HepG2 (cell line): ENCODE results near the gene SERPINF2. TPM values are rescaled to one million over a fixed set of nuclear protein-coding genes. Genes with fewer than 3 reads are reported as not detected.
A peak's percentile ranks its signal among the peaks of the same experiment; 100 is the strongest.

Experiments used
- ARID2 ChIP-seq: sonication (generic); formaldehyde crosslinking; IDR thresholded peaks from 2 replicates; pipeline ENCODE4 v1.8.1; 2022; ENCODE audit warnings: mild to moderate bottlenecking, missing genetic modification reagents, borderline replicate concordance
- CHD2 ChIP-seq: IDR thresholded peaks from 2 replicates; pipeline ENCODE4 v1.6.1; 2011; ENCODE audit warnings: low read depth, low read length, improper control_type of control experiment
- FOXK2 ChIP-seq: fragments of 450-650 bp; IDR thresholded peaks from 2 replicates; pipeline ENCODE4 v1.6.1; 2016
- HDAC1 ChIP-seq: sonication (generic); formaldehyde crosslinking; IDR thresholded peaks from 2 replicates; pipeline ENCODE4 v1.5.1; 2020; ENCODE audit warnings: mild to moderate bottlenecking, missing genetic modification reagents
- NAIF1 ChIP-seq: sonication (generic); formaldehyde crosslinking; IDR thresholded peaks from 2 replicates; pipeline ENCODE4 v1.5.0; 2020; ENCODE audit warnings: mild to moderate bottlenecking, missing genetic modification reagents, borderline replicate concordance
- NCOA1 ChIP-seq: sonication (generic); formaldehyde crosslinking; IDR thresholded peaks from 2 replicates; pipeline ENCODE4 v1.9.0; 2021; ENCODE audit warnings: missing genetic modification reagents
- NFYB ChIP-seq: sonication (generic); formaldehyde crosslinking; IDR thresholded peaks from 2 replicates; pipeline ENCODE4 v1.4.0; 2020; ENCODE audit warnings: missing genetic modification reagents
- NR1H2 ChIP-seq: sonication (generic); formaldehyde crosslinking; IDR thresholded peaks from 2 replicates; pipeline ENCODE4 v1.8.1; 2022; ENCODE audit warnings: low read depth, missing genetic modification reagents, borderline replicate concordance
- PTBP1 ChIP-seq: fragments of 200-400 bp; formaldehyde crosslinking; IDR thresholded peaks from 2 replicates; pipeline ENCODE4 v1.6.1; 2018; ENCODE audit warnings: low read length, low read depth; ENCODE audit not compliant: poor library complexity, severe bottlenecking
- SAFB2 ChIP-seq: sonication (generic); formaldehyde crosslinking; IDR thresholded peaks from 2 replicates; pipeline ENCODE4 v1.5.1; 2020; ENCODE audit warnings: missing genetic modification reagents, low read depth, mild to moderate bottlenecking, borderline replicate concordance
- SALL1 ChIP-seq: sonication (generic); formaldehyde crosslinking; IDR thresholded peaks from 2 replicates; pipeline ENCODE4 v1.8.0; 2022; ENCODE audit warnings: mild to moderate bottlenecking, missing genetic modification reagents
- TCF7L2 ChIP-seq: IDR thresholded peaks from 2 replicates; pipeline ENCODE4 v1.6.1; 2011; ENCODE audit warnings: mild to moderate bottlenecking, low read depth, low read length, moderate library complexity
- TGIF2 ChIP-seq: IDR thresholded peaks from 2 replicates; pipeline ENCODE4 v1.6.1; 2016; ENCODE audit warnings: control low read depth, missing compliant biosample characterization
- ZNF225 ChIP-seq: sonication (generic); formaldehyde crosslinking; IDR thresholded peaks from 2 replicates; pipeline ENCODE4 v1.4.0; 2020; ENCODE audit warnings: mild to moderate bottlenecking, missing genetic modification reagents
- ZNF34 ChIP-seq: sonication (generic); formaldehyde crosslinking; IDR thresholded peaks from 2 replicates; pipeline ENCODE4 v1.4.0; 2020; ENCODE audit warnings: mild to moderate bottlenecking, missing genetic modification reagents, borderline replicate concordance
- ZNF563 ChIP-seq: sonication (generic); formaldehyde crosslinking; IDR thresholded peaks from 2 replicates; pipeline ENCODE4 v1.8.0; 2022; ENCODE audit warnings: mild to moderate bottlenecking, moderate library complexity, missing genetic modification reagents
- ZNF749 ChIP-seq: sonication (generic); formaldehyde crosslinking; IDR thresholded peaks from 2 replicates; pipeline ENCODE4 v1.8.0; 2022; ENCODE audit warnings: mild to moderate bottlenecking, missing genetic modification reagents, moderate library complexity, borderline replicate concordance
- ZNF792 ChIP-seq: IDR thresholded peaks from 2 replicates; pipeline ENCODE4 v1.6.1; 2016
- ZNF83 ChIP-seq: sonication (generic); formaldehyde crosslinking; IDR thresholded peaks from 2 replicates; pipeline ENCODE4 v1.4.0; 2020; ENCODE audit warnings: missing genetic modification reagents, mild to moderate bottlenecking, borderline replicate concordance
- ZNF883 ChIP-seq: sonication (generic); formaldehyde crosslinking; IDR thresholded peaks from 2 replicates; pipeline ENCODE4 v1.5.1; 2020; ENCODE audit warnings: mild to moderate bottlenecking, missing genetic modification reagents; ENCODE audit errors: not compliant biosample characterization
- ZSCAN9 ChIP-seq: IDR thresholded peaks from 2 replicates; pipeline ENCODE4 v1.6.1; 2016; ENCODE audit warnings: borderline replicate concordance
- polyA plus RNA-seq, 8 experiments: library from polyadenylated mRNA; depleted of rRNA in 3 of 8; stranded (reverse) in 7 of 8; unstranded in 1 of 8; fragments of >200 nt; fragmentation: Illumina TruSeq in 4 of 8; extraction: Trizol in 4 of 8; gene quantifications; 2 replicates each; pipeline versions ENCODE4 v1.2.1 to v1.2.3, GENCODE V29; 2011 to 2016; ENCODE audit warnings: low read depth in 4 of 8, missing spikeins in 1 of 8, mixed read lengths in 1 of 8; ENCODE audit not compliant: insufficient read depth in 1 of 8
- total RNA-seq, 5 experiments: library from RNA; depleted of rRNA; stranded (reverse); fragments of >200 nt; fragmentation: Illumina TruSeq; extraction: Trizol; gene quantifications; 2 replicates each; pipeline ENCODE4 v1.2.3, GENCODE V29; 2016; ENCODE audit warnings: low read depth in 1 of 5
- TF ChIP-seq, protein P1 (sequence below): sonication (generic); formaldehyde crosslinking; IDR thresholded peaks from 2 replicates; pipeline ENCODE4 v1.4.0; 2020; ENCODE audit warnings: missing genetic modification reagents, borderline replicate concordance
- TF ChIP-seq, protein P2 (sequence below): sonication (generic); formaldehyde crosslinking; conservative IDR thresholded peaks from 2 replicates; pipeline ENCODE4 v1.8.0; 2022; ENCODE audit warnings: missing genetic modification reagents
- TF ChIP-seq, protein P3 (sequence below): fragments of 450-650 bp; IDR thresholded peaks from 2 replicates; pipeline ENCODE4 v1.6.1; 2016
- TF ChIP-seq, protein P4 (sequence below): sonication (generic); formaldehyde crosslinking; IDR thresholded peaks from 2 replicates; pipeline ENCODE4 v1.4.0; 2020; ENCODE audit warnings: mild to moderate bottlenecking, low read depth, missing genetic modification reagents
- TF ChIP-seq, protein P5 (sequence below): sonication (generic); formaldehyde crosslinking; IDR thresholded peaks from 2 replicates; pipeline ENCODE4 v1.8.0; 2022; ENCODE audit warnings: mild to moderate bottlenecking, missing genetic modification reagents, borderline replicate concordance

Gene SERPINF2
- total and polyA plus RNA-seq, 2 of the 13 experiments (the other 11 are each of a cell fraction or from before 2014, with no cell fraction given) = 309 to 548 TPM

DNA sequence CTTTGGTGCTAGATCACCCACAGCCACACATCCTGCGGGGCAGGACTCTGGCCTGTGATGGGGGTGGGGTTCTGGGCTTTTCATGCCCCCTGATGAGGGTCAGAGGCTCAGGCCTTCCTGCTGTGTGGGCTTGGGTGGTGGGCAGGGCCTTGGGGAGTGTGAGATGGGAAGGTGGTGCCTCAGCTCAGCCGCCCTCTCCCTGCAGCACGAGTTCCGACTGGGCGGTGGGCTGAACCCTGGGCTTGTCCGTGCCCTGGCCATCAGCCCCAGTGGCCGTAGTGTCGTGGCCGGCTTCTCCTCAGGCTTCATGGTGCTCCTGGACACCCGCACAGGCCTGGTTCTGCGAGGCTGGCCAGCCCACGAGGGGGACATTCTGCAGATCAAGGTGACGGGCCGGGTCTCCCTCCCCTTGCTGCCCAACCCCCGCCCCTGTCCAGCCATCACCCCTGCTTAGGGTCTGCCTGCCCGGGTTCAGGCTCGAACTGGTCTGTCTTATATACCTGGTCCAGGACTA lies 6.8 kb upstream of the SERPINF2 start (continued):
- TF ChIP-seq ZNF83 = no peak
- TF ChIP-seq FOXK2 = no peak
- no peak for TF ChIP-seq NAIF1 (CRISPR knock-in tag)
- no peak for TF ChIP-seq ZSCAN9 (CRISPR knock-in tag)
- TF ChIP-seq ZNF792 = no peak
- TF ChIP-seq ZNF225 (CRISPR knock-in tag) = 0 out of 2 replicates have a peak, but pooled peaks have one; percentile 3
- TF ChIP-seq ZNF749 (CRISPR knock-in tag) = no peak
- TF ChIP-seq HDAC1 (CRISPR knock-in tag) = no peak
- TF ChIP-seq, protein P1, sequence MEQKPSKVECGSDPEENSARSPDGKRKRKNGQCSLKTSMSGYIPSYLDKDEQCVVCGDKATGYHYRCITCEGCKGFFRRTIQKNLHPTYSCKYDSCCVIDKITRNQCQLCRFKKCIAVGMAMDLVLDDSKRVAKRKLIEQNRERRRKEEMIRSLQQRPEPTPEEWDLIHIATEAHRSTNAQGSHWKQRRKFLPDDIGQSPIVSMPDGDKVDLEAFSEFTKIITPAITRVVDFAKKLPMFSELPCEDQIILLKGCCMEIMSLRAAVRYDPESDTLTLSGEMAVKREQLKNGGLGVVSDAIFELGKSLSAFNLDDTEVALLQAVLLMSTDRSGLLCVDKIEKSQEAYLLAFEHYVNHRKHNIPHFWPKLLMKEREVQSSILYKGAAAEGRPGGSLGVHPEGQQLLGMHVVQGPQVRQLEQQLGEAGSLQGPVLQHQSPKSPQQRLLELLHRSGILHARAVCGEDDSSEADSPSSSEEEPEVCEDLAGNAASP (CRISPR knock-in tag) = no peak
- TF ChIP-seq ZNF34 (CRISPR knock-in tag) = no peak
- TF ChIP-seq, protein P2, sequence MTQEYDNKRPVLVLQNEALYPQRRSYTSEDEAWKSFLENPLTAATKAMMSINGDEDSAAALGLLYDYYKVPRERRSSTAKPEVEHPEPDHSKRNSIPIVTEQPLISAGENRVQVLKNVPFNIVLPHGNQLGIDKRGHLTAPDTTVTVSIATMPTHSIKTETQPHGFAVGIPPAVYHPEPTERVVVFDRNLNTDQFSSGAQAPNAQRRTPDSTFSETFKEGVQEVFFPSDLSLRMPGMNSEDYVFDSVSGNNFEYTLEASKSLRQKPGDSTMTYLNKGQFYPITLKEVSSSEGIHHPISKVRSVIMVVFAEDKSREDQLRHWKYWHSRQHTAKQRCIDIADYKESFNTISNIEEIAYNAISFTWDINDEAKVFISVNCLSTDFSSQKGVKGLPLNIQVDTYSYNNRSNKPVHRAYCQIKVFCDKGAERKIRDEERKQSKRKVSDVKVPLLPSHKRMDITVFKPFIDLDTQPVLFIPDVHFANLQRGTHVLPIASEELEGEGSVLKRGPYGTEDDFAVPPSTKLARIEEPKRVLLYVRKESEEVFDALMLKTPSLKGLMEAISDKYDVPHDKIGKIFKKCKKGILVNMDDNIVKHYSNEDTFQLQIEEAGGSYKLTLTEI (CRISPR knock-in tag) = no peak
- TF ChIP-seq, protein P3, sequence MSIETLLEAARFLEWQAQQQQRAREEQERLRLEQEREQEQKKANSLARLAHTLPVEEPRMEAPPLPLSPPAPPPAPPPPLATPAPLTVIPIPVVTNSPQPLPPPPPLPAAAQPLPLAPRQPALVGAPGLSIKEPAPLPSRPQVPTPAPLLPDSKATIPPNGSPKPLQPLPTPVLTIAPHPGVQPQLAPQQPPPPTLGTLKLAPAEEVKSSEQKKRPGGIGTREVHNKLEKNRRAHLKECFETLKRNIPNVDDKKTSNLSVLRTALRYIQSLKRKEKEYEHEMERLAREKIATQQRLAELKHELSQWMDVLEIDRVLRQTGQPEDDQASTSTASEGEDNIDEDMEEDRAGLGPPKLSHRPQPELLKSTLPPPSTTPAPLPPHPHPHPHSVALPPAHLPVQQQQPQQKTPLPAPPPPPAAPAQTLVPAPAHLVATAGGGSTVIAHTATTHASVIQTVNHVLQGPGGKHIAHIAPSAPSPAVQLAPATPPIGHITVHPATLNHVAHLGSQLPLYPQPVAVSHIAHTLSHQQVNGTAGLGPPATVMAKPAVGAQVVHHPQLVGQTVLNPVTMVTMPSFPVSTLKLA = no peak
- no peak for TF ChIP-seq TCF7L2
- TF ChIP-seq ZNF883 (CRISPR knock-in tag) = peak; percentile 55
- TF ChIP-seq NFYB (CRISPR knock-in tag) = no peak
- TF ChIP-seq, protein P4, sequence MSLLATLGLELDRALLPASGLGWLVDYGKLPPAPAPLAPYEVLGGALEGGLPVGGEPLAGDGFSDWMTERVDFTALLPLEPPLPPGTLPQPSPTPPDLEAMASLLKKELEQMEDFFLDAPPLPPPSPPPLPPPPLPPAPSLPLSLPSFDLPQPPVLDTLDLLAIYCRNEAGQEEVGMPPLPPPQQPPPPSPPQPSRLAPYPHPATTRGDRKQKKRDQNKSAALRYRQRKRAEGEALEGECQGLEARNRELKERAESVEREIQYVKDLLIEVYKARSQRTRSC (CRISPR knock-in tag) = no peak
- TF ChIP-seq, protein P5, sequence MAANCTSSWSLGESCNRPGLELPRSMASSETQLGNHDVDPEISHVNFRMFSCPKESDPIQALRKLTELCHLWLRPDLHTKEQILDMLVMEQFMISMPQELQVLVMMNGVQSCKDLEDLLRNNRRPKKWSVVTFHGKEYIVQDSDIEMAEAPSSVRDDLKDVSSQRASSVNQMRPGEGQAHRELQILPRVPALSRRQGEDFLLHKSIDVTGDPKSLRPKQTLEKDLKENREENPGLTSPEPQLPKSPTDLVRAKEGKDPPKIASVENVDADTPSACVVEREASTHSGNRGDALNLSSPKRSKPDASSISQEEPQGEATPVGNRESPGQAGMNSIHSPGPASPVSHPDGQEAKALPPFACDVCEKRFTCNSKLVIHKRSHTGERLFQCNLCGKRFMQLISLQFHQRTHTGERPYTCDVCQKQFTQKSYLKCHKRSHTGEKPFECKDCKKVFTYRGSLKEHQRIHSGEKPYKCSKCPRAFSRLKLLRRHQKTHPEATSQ (CRISPR knock-in tag) = no peak
- TF ChIP-seq SAFB2 (CRISPR knock-in tag) = no peak
- TF ChIP-seq TGIF2 (CRISPR knock-in tag) = no peak
- no peak for TF ChIP-seq NCOA1 (CRISPR knock-in tag)
- no peak for TF ChIP-seq NR1H2 (CRISPR knock-in tag)
- no peak for TF ChIP-seq CHD2
- no peak for TF ChIP-seq SALL1 (CRISPR knock-in tag)
- peak; percentile 24 for TF ChIP-seq PTBP1
- no peak for TF ChIP-seq ZNF563 (CRISPR knock-in tag)
- TF ChIP-seq ARID2 (CRISPR knock-in tag) = no peak
